GM12878 (cell line): ENCODE results near the gene SLFN11.

Source experiments
- ETV6 ChIP-seq, 2 experiments: fragments of 450-650 bp in 1 of 2; IDR thresholded peaks in 1 of 2; conservative IDR thresholded peaks in 1 of 2; 2 replicates each; pipeline ENCODE4 v1.6.1; 2014; ENCODE audit warnings: antibody characterized with exemption in 1 of 2, borderline replicate concordance in 1 of 2, low read depth in 1 of 2, mild to moderate bottlenecking in 1 of 2, moderate library complexity in 1 of 2
- JUND ChIP-seq: IDR thresholded peaks from 2 replicates; pipeline ENCODE4 v1.6.1; 2012; ENCODE audit warnings: low read depth, mild to moderate bottlenecking, low read length, improper control_type of control experiment, moderate library complexity
- MXI1 ChIP-seq: fragments of 150-350 bp; IDR thresholded peaks from 2 replicates; pipeline ENCODE4 v1.6.1; 2011; ENCODE audit warnings: low read depth, mild to moderate bottlenecking, inconsistent platforms, low read length, improper control_type of control experiment
- POLR2A ChIP-seq: IDR thresholded peaks from 2 replicates; pipeline ENCODE4 v1.6.1; 2011; ENCODE audit warnings: low read depth, mild to moderate bottlenecking, low read length
- TAF1 ChIP-seq: IDR thresholded peaks from 2 replicates; pipeline ENCODE4 v1.6.1; 2011; ENCODE audit warnings: mild to moderate bottlenecking, low read depth, low read length, borderline replicate concordance
- TF ChIP-seq, protein P1 (sequence below), 3 experiments: IDR thresholded peaks in 2 of 3; conservative IDR thresholded peaks in 1 of 3; 2 replicates each; pipeline ENCODE4 v1.5.1; 2011; ENCODE audit warnings: low read depth in 3 of 3, low read length in 3 of 3, mild to moderate bottlenecking in 3 of 3, control low read depth in 2 of 3, moderate library complexity in 2 of 3, inconsistent platforms in 1 of 3, mixed read lengths in 1 of 3; ENCODE audit not compliant: control insufficient read depth in 2 of 3, insufficient read depth in 1 of 3; ENCODE audit errors: extremely low read depth in 1 of 3
- TF ChIP-seq, protein P2 (sequence below): IDR thresholded peaks from 2 replicates; pipeline ENCODE4 v1.6.1; 2012; ENCODE audit warnings: mild to moderate bottlenecking, low read depth, low read length

DNA sequence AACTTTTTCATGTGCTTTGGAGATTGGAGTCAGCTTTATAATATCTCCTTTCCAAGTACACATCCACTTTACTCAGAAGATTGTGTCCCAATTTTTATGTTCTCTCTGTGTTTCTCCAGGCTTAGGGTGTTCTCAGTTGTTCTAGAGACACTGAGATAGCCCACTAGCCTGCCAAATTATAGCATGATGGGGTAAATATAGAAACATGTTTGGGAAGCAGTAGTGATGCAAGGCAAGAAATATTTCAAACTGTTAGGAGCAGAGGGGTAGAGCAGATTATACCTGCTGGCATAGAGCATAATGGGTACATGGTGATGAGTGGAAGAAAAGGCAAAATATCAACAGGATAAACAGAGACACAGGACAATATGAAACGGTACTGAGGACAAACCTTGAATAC is 12.4 kb downstream of the SLFN11 start:
- TF ChIP-seq JUND (no peak), MXI1 (no peak), TAF1 (no peak), POLR2A (no peak), ETV6 (conservative IDR thresholded peaks at IDR 0.05 in 1 of 2, IDR thresholded peaks at IDR 0.05 in 1 of 2; ENCODE audit: borderline replicate concordance in 1 of 2, low read depth in 1 of 2) (no peak)
- TF ChIP-seq, protein P1, sequence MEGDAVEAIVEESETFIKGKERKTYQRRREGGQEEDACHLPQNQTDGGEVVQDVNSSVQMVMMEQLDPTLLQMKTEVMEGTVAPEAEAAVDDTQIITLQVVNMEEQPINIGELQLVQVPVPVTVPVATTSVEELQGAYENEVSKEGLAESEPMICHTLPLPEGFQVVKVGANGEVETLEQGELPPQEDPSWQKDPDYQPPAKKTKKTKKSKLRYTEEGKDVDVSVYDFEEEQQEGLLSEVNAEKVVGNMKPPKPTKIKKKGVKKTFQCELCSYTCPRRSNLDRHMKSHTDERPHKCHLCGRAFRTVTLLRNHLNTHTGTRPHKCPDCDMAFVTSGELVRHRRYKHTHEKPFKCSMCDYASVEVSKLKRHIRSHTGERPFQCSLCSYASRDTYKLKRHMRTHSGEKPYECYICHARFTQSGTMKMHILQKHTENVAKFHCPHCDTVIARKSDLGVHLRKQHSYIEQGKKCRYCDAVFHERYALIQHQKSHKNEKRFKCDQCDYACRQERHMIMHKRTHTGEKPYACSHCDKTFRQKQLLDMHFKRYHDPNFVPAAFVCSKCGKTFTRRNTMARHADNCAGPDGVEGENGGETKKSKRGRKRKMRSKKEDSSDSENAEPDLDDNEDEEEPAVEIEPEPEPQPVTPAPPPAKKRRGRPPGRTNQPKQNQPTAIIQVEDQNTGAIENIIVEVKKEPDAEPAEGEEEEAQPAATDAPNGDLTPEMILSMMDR (IDR thresholded peaks at IDR 0.05 in 2 of 3, conservative IDR thresholded peaks at IDR 0.05 in 1 of 3; ENCODE audit: control insufficient read depth in 2 of 3, extremely low read depth in 1 of 3, insufficient read depth in 1 of 3, low read depth in 3 of 3, low read length in 3 of 3) = no peak
- TF ChIP-seq, protein P2, sequence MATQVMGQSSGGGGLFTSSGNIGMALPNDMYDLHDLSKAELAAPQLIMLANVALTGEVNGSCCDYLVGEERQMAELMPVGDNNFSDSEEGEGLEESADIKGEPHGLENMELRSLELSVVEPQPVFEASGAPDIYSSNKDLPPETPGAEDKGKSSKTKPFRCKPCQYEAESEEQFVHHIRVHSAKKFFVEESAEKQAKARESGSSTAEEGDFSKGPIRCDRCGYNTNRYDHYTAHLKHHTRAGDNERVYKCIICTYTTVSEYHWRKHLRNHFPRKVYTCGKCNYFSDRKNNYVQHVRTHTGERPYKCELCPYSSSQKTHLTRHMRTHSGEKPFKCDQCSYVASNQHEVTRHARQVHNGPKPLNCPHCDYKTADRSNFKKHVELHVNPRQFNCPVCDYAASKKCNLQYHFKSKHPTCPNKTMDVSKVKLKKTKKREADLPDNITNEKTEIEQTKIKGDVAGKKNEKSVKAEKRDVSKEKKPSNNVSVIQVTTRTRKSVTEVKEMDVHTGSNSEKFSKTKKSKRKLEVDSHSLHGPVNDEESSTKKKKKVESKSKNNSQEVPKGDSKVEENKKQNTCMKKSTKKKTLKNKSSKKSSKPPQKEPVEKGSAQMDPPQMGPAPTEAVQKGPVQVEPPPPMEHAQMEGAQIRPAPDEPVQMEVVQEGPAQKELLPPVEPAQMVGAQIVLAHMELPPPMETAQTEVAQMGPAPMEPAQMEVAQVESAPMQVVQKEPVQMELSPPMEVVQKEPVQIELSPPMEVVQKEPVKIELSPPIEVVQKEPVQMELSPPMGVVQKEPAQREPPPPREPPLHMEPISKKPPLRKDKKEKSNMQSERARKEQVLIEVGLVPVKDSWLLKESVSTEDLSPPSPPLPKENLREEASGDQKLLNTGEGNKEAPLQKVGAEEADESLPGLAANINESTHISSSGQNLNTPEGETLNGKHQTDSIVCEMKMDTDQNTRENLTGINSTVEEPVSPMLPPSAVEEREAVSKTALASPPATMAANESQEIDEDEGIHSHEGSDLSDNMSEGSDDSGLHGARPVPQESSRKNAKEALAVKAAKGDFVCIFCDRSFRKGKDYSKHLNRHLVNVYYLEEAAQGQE = no peak
